Mesendoderm (in vitro differentiated cells): ENCODE results near the gene CAMTA1.

Source experiments
- DNase-seq: peaks from one replicate; pipeline ENCODE4 v3.0.0; 2013
- H2AK5ac ChIP-seq: 2 replicates; pipeline ENCODE4 v1.6.1; 2013; ENCODE audit warnings: low read length, inconsistent platforms
- H2BK120ac ChIP-seq: 2 replicates; pipeline ENCODE4 v1.6.1; 2013; ENCODE audit warnings: low read depth, mild to moderate bottlenecking, low read length, moderate library complexity, mixed read lengths
- H2BK15ac ChIP-seq: replicated peaks from 2 replicates; pipeline ENCODE4 v1.6.1; 2013; ENCODE audit warnings: low read depth, mild to moderate bottlenecking, moderate library complexity
- H2BK5ac ChIP-seq: 2 replicates; pipeline ENCODE4 v1.6.1; 2013; ENCODE audit warnings: low read length, inconsistent platforms
- H3K18ac ChIP-seq: 2 replicates; pipeline ENCODE4 v1.6.1; 2013; ENCODE audit warnings: mild to moderate bottlenecking, low read length, mixed read lengths
- H3K23ac ChIP-seq: one replicate; pipeline ENCODE4 v1.6.1; 2013; ENCODE audit warnings: low read length
- H3K27ac ChIP-seq: 2 replicates; pipeline ENCODE4 v1.5.1; 2013; ENCODE audit warnings: low read depth, mild to moderate bottlenecking, inconsistent platforms, low read length, moderate library complexity
- H3K27me3 ChIP-seq: 2 replicates; pipeline ENCODE4 v1.6.1; 2013; ENCODE audit warnings: low read length, control low read depth, mild to moderate bottlenecking, inconsistent platforms; ENCODE audit not compliant: insufficient read depth, poor library complexity
- H3K36me3 ChIP-seq: 2 replicates; pipeline ENCODE4 v1.6.1; 2013; ENCODE audit warnings: low read length, inconsistent platforms; ENCODE audit not compliant: control insufficient read depth, insufficient read depth
- H3K4ac ChIP-seq: one replicate; pipeline ENCODE4 v1.6.1; 2013; ENCODE audit warnings: low read depth, mild to moderate bottlenecking, low read length, moderate library complexity
- H3K4me1 ChIP-seq: 2 replicates; pipeline ENCODE4 v1.6.1; 2013; ENCODE audit warnings: low read depth, low read length, inconsistent platforms; ENCODE audit not compliant: control insufficient read depth
- H3K4me2 ChIP-seq: 2 replicates; pipeline ENCODE4 v1.6.1; 2013; ENCODE audit warnings: low read length
- H3K4me3 ChIP-seq: 2 replicates; pipeline ENCODE4 v1.5.1; 2013; ENCODE audit warnings: mild to moderate bottlenecking, low read length
- H3K56ac ChIP-seq: one replicate; pipeline ENCODE4 v1.6.1; 2013; ENCODE audit warnings: low read length
- H3K79me1 ChIP-seq: 2 replicates; pipeline ENCODE4 v1.6.1; 2013; ENCODE audit warnings: low read length, inconsistent platforms
- H3K79me2 ChIP-seq: 2 replicates; pipeline ENCODE4 v1.6.1; 2013; ENCODE audit warnings: mild to moderate bottlenecking, low read length; ENCODE audit not compliant: control insufficient read depth, insufficient read depth
- H3K9ac ChIP-seq: 2 replicates; pipeline ENCODE4 v1.6.1; 2013; ENCODE audit warnings: low read length, inconsistent platforms
- H4K5ac ChIP-seq: one replicate; pipeline ENCODE4 v1.6.1; 2013; ENCODE audit warnings: low read length
- H4K8ac ChIP-seq: one replicate; pipeline ENCODE4 v1.6.1; 2013; ENCODE audit warnings: low read depth, mild to moderate bottlenecking, control low read depth, low read length, moderate library complexity
- WGBS: extraction: QIAGEN DNeasy Blood & Tissue Kit; methylation state at CpG from one replicate; pipeline ENCODE4 v1.1.7; 2013; ENCODE audit warnings: low lambda C conversion rate, missing lambda C conversion rate; ENCODE audit not compliant: insufficient coverage; ENCODE audit errors: extremely low coverage; 5-methylcytosine and 5-hydroxymethylcytosine counted together

The CAMTA1 gene

GRCh38 chr1:7440154-7440553, 654.9 kb downstream of the CAMTA1 start:
- Histone ChIP-seq H3K18ac (no peak overlapping the region), H3K36me3 (no peaks in the 10 kb centered on the region), H3K23ac (no peak overlapping the region), H2BK120ac (no peak overlapping the region), H3K9ac (no peak overlapping the region), H4K5ac (no peak overlapping the region), H2BK15ac (no peak overlapping the region), H3K4me2 (no peak overlapping the region), H3K4ac (no peak overlapping the region), H2BK5ac (no peak overlapping the region), H2AK5ac (no peak overlapping the region), H4K8ac (no peak overlapping the region), H3K4me1 (no peaks in the 10 kb centered on the region), H3K27me3 (no peaks in the 10 kb centered on the region), H3K79me1 (no peaks in the 10 kb centered on the region), H3K79me2 (no peaks in the 10 kb centered on the region), H3K27ac (no peak overlapping the region), H3K56ac (no peak overlapping the region), H3K4me3 (no peak overlapping the region)
- DNase-seq: no peak
- WGBS: no CpG with 5 or more reads among the region's 13 CpGs

GRCh38 chr1:7441143-7441841, 656.0 kb downstream of the CAMTA1 start:
- H3K4me2 ChIP-seq: no peak overlapping the region
- no peaks in the 10 kb centered on the region for H3K27me3 ChIP-seq
- no peaks in the 10 kb centered on the region for H3K36me3 ChIP-seq
- no peak overlapping the region for H3K9ac ChIP-seq
- no peak overlapping the region for H2BK15ac ChIP-seq
- H3K27ac ChIP-seq: no peak overlapping the region
- H3K4me1 ChIP-seq: no peaks in the 10 kb centered on the region
- H2BK120ac ChIP-seq: no peak overlapping the region
- H3K79me2 ChIP-seq: no peaks in the 10 kb centered on the region
- no CpG with 5 or more reads among the region's 16 CpGs for WGBS
- no peak overlapping the region for H3K4me3 ChIP-seq
- no peak overlapping the region for H3K4ac ChIP-seq
- no peaks in the 10 kb centered on the region for H3K79me1 ChIP-seq
- no peak overlapping the region for H3K18ac ChIP-seq
- H4K5ac ChIP-seq: no peak overlapping the region
- no peak overlapping the region for H2BK5ac ChIP-seq
- no peak overlapping the region for H3K23ac ChIP-seq
- DNase-seq: no peak
- no peak overlapping the region for H3K56ac ChIP-seq
- H4K8ac ChIP-seq: no peak overlapping the region
- H2AK5ac ChIP-seq: no peak overlapping the region

- Histone ChIP-seq H3K79me1 (no peaks in the 10 kb centered on the region), H4K8ac (no peak overlapping the region), H4K5ac (no peak overlapping the region), H3K27me3 (no peaks in the 10 kb centered on the region), H3K4me3 (no peak overlapping the region), H3K4me2 (no peak overlapping the region), H2AK5ac (no peak overlapping the region), H3K9ac (no peak overlapping the region), H3K4me1 (no peaks in the 10 kb centered on the region), H3K23ac (no peak overlapping the region), H3K18ac (no peak overlapping the region), H3K4ac (no peak overlapping the region), H2BK15ac (no peak overlapping the region), H2BK5ac (no peak overlapping the region), H2BK120ac (no peak overlapping the region), H3K56ac (no peak overlapping the region), H3K36me3 (no peaks in the 10 kb centered on the region), H3K27ac (no peak overlapping the region), H3K79me2 (no peaks in the 10 kb centered on the region)
- DNase-seq: no peak
- WGBS: no CpG with 5 or more reads among the region's 9 CpGs
Measured at GRCh38 chr1:7442036-7442435, 656.8 kb downstream of the CAMTA1 start.

- WGBS: no CpG with 5 or more reads among the region's 6 CpGs
- no peak overlapping the region for H3K23ac ChIP-seq
- H3K56ac ChIP-seq: no peak overlapping the region
- H4K8ac ChIP-seq: no peak overlapping the region
- no peak overlapping the region for H3K4me2 ChIP-seq
- no peak overlapping the region for H3K4ac ChIP-seq
- H2BK15ac ChIP-seq: no peak overlapping the region
- H3K79me2 ChIP-seq: no peaks in the 10 kb centered on the region
- no peaks in the 10 kb centered on the region for H3K4me1 ChIP-seq
- no peak overlapping the region for H3K18ac ChIP-seq
- no peak overlapping the region for H4K5ac ChIP-seq
- H3K36me3 ChIP-seq: no peaks in the 10 kb centered on the region
- no peak overlapping the region for H3K4me3 ChIP-seq
- H3K9ac ChIP-seq: no peak overlapping the region
- H3K79me1 ChIP-seq: no peaks in the 10 kb centered on the region
- no peak for DNase-seq
- no peaks in the 10 kb centered on the region for H3K27me3 ChIP-seq
- H2AK5ac ChIP-seq: no peak overlapping the region
- H2BK5ac ChIP-seq: no peak overlapping the region
- H3K27ac ChIP-seq: no peak overlapping the region
- H2BK120ac ChIP-seq: no peak overlapping the region
Measured at GRCh38 chr1:7442918-7443317, 657.7 kb downstream of the CAMTA1 start.

- no CpG with 5 or more reads among the region's 4 CpGs for WGBS
- H3K27me3 ChIP-seq: no peaks in the 10 kb centered on the region
- no peak overlapping the region for H2BK5ac ChIP-seq
- H4K8ac ChIP-seq: no peak overlapping the region
- no peaks in the 10 kb centered on the region for H3K79me2 ChIP-seq
- H3K23ac ChIP-seq: no peak overlapping the region
- H3K4me1 ChIP-seq: no peaks in the 10 kb centered on the region
- no peaks in the 10 kb centered on the region for H3K36me3 ChIP-seq
- no peak overlapping the region for H3K56ac ChIP-seq
- no peak overlapping the region for H2AK5ac ChIP-seq
- H3K4me2 ChIP-seq: no peak overlapping the region
- no peak overlapping the region for H3K27ac ChIP-seq
- H2BK15ac ChIP-seq: no peak overlapping the region
- H3K4me3 ChIP-seq: no peak overlapping the region
- DNase-seq: no peak
- H4K5ac ChIP-seq: no peak overlapping the region
- no peak overlapping the region for H3K4ac ChIP-seq
- no peak overlapping the region for H2BK120ac ChIP-seq
- no peak overlapping the region for H3K9ac ChIP-seq
- no peaks in the 10 kb centered on the region for H3K79me1 ChIP-seq
- no peak overlapping the region for H3K18ac ChIP-seq
Measured at GRCh38 chr1:7444363-7444762, 659.1 kb downstream of the CAMTA1 start.

- no peaks in the 10 kb centered on the region for H3K79me1 ChIP-seq
- no peak overlapping the region for H3K18ac ChIP-seq
- no peak overlapping the region for H3K56ac ChIP-seq
- H4K5ac ChIP-seq: no peak overlapping the region
- no peak overlapping the region for H2BK120ac ChIP-seq
- H3K23ac ChIP-seq: no peak overlapping the region
- H3K27ac ChIP-seq: no peak overlapping the region
- no peaks in the 10 kb centered on the region for H3K36me3 ChIP-seq
- H2BK5ac ChIP-seq: no peak overlapping the region
- no peak overlapping the region for H3K4me3 ChIP-seq
- H2AK5ac ChIP-seq: no peak overlapping the region
- no peaks in the 10 kb centered on the region for H3K27me3 ChIP-seq
- DNase-seq: no peak
- no peaks in the 10 kb centered on the region for H3K79me2 ChIP-seq
- no peak overlapping the region for H2BK15ac ChIP-seq
- no CpG with 5 or more reads among the region's 9 CpGs for WGBS
- no peak overlapping the region for H4K8ac ChIP-seq
- H3K9ac ChIP-seq: no peak overlapping the region
- no peak overlapping the region for H3K4me2 ChIP-seq
- H3K4ac ChIP-seq: no peak overlapping the region
- H3K4me1 ChIP-seq: no peaks in the 10 kb centered on the region
Measured at GRCh38 chr1:7447093-7447492, 661.8 kb downstream of the CAMTA1 start.
